GM20000 (cell line): Measurements from ENCODE around the gene CNN3.
"Not testable (repeated sequence)": the region's sequence is repeated elsewhere in the genome, so short reads cannot be mapped to it uniquely, and the experiment has no call there.

ENCODE experiments used
- DNase-seq: peaks from one replicate; pipeline ENCODE4 v3.0.0; 2012; ENCODE audit warnings: low spot score
- CTCF ChIP-seq: IDR thresholded peaks from 2 replicates; pipeline ENCODE4 v1.5.1; 2012; ENCODE audit warnings: mild to moderate bottlenecking, control low read depth; ENCODE audit errors: extremely low read depth, missing control alignments

Gene CNN3

GRCh38 chr1:94949681-94950661 lies 23.1 kb upstream of the CNN3 start:
- TF ChIP-seq CTCF: no peak
- no peak for DNase-seq

- TF ChIP-seq CTCF: no peak
- DNase-seq: no peak
Observed at GRCh38 chr1:94947437-94947836, 20.5 kb upstream of the CNN3 start.

GRCh38 chr1:94946886-94947285 lies 20.0 kb upstream of the CNN3 start:
- TF ChIP-seq CTCF: no peak
- no peak for DNase-seq

- DNase-seq: no peak
- TF ChIP-seq CTCF: no peak
Observed at GRCh38 chr1:94942171-94943128, 15.5 kb upstream of the CNN3 start.

GRCh38 chr1:94941480-94941879 lies 14.6 kb upstream of the CNN3 start:
- not testable (repeated sequence) for DNase-seq

- DNase-seq: no peak
- no peak for TF ChIP-seq CTCF
Observed at GRCh38 chr1:94940738-94941137, 13.8 kb upstream of the CNN3 start.

- TF ChIP-seq CTCF: no peak
Observed at GRCh38 chr1:94937820-94938219, 10.9 kb upstream of the CNN3 start.

More at GRCh38 chr1:94937820-94938219, 10.9 kb upstream of the CNN3 start:
- DNase-seq: no peak
